IMR-90 (cell line): ENCODE data around the gene H2BK1. TPM values are rescaled to one million over a fixed set of nuclear protein-coding genes. Genes with fewer than 3 reads are reported as not detected.
A peak's percentile ranks its signal among the peaks of the same experiment; 100 is the strongest.

ENCODE experiments used
- ATAC-seq: fragments of 200-7000 bp; cut with Tn5 transposase; 2 replicates; pipeline ENCODE4 v1.9.1; 2020; ENCODE audit warnings: low read depth, mild to moderate bottlenecking, moderate library complexity
- BruUV-seq: library from RNA; stranded (reverse); fragments of 400-500 nt; replicated peaks from 2 replicates; lab custom pipeline; 2021; lab: Mats Ljungman, UMichigan
- CTCF ChIA-PET: fragments of 300-600 bp; formaldehyde crosslinking; extraction: SDS; loops from one replicate; lab custom pipeline; 2021; ENCODE audit warnings: antibody characterized with exemption; lab: Yijun Ruan, JAX
- POLR2A ChIA-PET: fragments of 300-600 bp; sonication (Branson Sonifier 250); formaldehyde crosslinking; loops from one replicate; lab custom pipeline; 2022; ENCODE audit warnings: antibody characterized with exemption; ENCODE audit not compliant: unreplicated experiment; lab: Charles Lee
- DNase-seq: peaks from one replicate; pipeline ENCODE4 v3.0.0; 2013
- H2AFZ ChIP-seq: replicated peaks from 2 replicates; pipeline ENCODE3; 2013; ENCODE audit warnings: low read length, mild to moderate bottlenecking; ENCODE audit not compliant: poor library complexity
- H2AK5ac ChIP-seq: 2 replicates; pipeline ENCODE4 v1.6.1; 2013; ENCODE audit warnings: low read depth, low read length, inconsistent platforms
- H2AK9ac ChIP-seq: replicated peaks from 2 replicates; pipeline ENCODE3; 2013; ENCODE audit warnings: mild to moderate bottlenecking, low read depth, low read length, moderate library complexity; ENCODE audit not compliant: poor library complexity
- H2BK120ac ChIP-seq: 2 replicates; pipeline ENCODE4 v1.6.1; 2013; ENCODE audit warnings: low read depth, low read length, inconsistent platforms
- H2BK15ac ChIP-seq: 3 replicates; pipeline ENCODE4 v1.6.1; 2013; ENCODE audit warnings: low read depth, low read length, inconsistent platforms
- H2BK20ac ChIP-seq: 2 replicates; pipeline ENCODE4 v1.6.1; 2013; ENCODE audit warnings: low read depth, mild to moderate bottlenecking, inconsistent platforms, low read length, moderate library complexity
- H2BK5ac ChIP-seq: 2 replicates; pipeline ENCODE4 v1.6.1; 2013; ENCODE audit warnings: mild to moderate bottlenecking, low read depth, low read length, inconsistent platforms; ENCODE audit not compliant: poor library complexity, severe bottlenecking
- H3K14ac ChIP-seq: replicated peaks from 2 replicates; pipeline ENCODE4 v1.6.1; 2013; ENCODE audit warnings: low read depth, low read length, inconsistent platforms
- H3K18ac ChIP-seq: 2 replicates; pipeline ENCODE4 v1.6.1; 2013; ENCODE audit warnings: low read depth, low read length, control low read depth
- H3K23ac ChIP-seq: 2 replicates; pipeline ENCODE4 v1.6.1; 2013; ENCODE audit warnings: low read depth, low read length, inconsistent platforms
- H3K27ac ChIP-seq: 2 replicates; pipeline ENCODE4 v1.5.1; 2013; ENCODE audit warnings: mild to moderate bottlenecking, control low read depth, low read length; ENCODE audit not compliant: insufficient read depth
- H3K27me3 ChIP-seq: 2 replicates; pipeline ENCODE4 v1.6.1; 2013; ENCODE audit warnings: low read length; ENCODE audit not compliant: control insufficient read depth, insufficient read depth
- H3K36me3 ChIP-seq: 2 replicates; pipeline ENCODE4 v1.6.1; 2013; ENCODE audit warnings: low read length, mixed read lengths; ENCODE audit not compliant: control insufficient read depth, insufficient read depth
- H3K4ac ChIP-seq: 2 replicates; pipeline ENCODE4 v1.6.1; 2013; ENCODE audit warnings: low read depth, low read length, inconsistent platforms
- H3K4me1 ChIP-seq: 2 replicates; pipeline ENCODE4 v1.6.1; 2013; ENCODE audit warnings: low read length, mixed read lengths; ENCODE audit not compliant: control insufficient read depth, insufficient read depth
- H3K4me2 ChIP-seq: 2 replicates; pipeline ENCODE4 v1.6.1; 2013; ENCODE audit warnings: low read depth, mild to moderate bottlenecking, control low read depth, low read length, moderate library complexity
- H3K4me3 ChIP-seq: 2 replicates; pipeline ENCODE4 v1.5.1; 2013; ENCODE audit warnings: low read depth, mild to moderate bottlenecking, control low read depth, low read length, moderate library complexity; ENCODE audit not compliant: insufficient read depth
- H3K56ac ChIP-seq: 2 replicates; pipeline ENCODE4 v1.6.1; 2013; ENCODE audit warnings: low read length, inconsistent platforms; ENCODE audit not compliant: insufficient read depth; ENCODE audit errors: extremely low read depth
- H3K79me1 ChIP-seq, 2 experiments: 2 replicates each; pipeline ENCODE4 v1.6.1; 2013; ENCODE audit warnings: low read length in 2 of 2, inconsistent platforms in 1 of 2, low read depth in 1 of 2
- H3K9ac ChIP-seq: 2 replicates; pipeline ENCODE4 v1.6.1; 2013; ENCODE audit warnings: low read depth, low read length, control low read depth
- H3K9me1 ChIP-seq: 2 replicates; pipeline ENCODE4 v1.6.1; 2013; ENCODE audit warnings: low read length, inconsistent platforms; ENCODE audit not compliant: insufficient read depth
- H3K9me3 ChIP-seq: 2 replicates; pipeline ENCODE4 v1.6.1; 2013; ENCODE audit warnings: low read length; ENCODE audit not compliant: control insufficient read depth, insufficient read depth
- H4K20me1 ChIP-seq: 2 replicates; pipeline ENCODE4 v1.6.1; 2013; ENCODE audit warnings: low read length, inconsistent platforms; ENCODE audit not compliant: insufficient read depth
- H4K5ac ChIP-seq: 2 replicates; pipeline ENCODE4 v1.6.1; 2013; ENCODE audit warnings: mild to moderate bottlenecking, low read depth, low read length, control low read depth
- H4K8ac ChIP-seq, 2 experiments: 2 replicates each; pipeline ENCODE4 v1.6.1; 2013; ENCODE audit warnings: low read depth in 2 of 2, low read length in 2 of 2, control low read depth in 1 of 2, inconsistent platforms in 1 of 2
- H4K91ac ChIP-seq: 2 replicates; pipeline ENCODE4 v1.6.1; 2013; ENCODE audit warnings: low read depth, low read length, inconsistent platforms; ENCODE audit not compliant: insufficient read depth
- BHLHE40 ChIP-seq: fragments of 150-350 bp; IDR thresholded peaks from 2 replicates; pipeline ENCODE4 v1.6.1; 2016; ENCODE audit warnings: mild to moderate bottlenecking, low read depth, low read length
- CEBPB ChIP-seq: IDR thresholded peaks from 2 replicates; pipeline ENCODE4 v1.6.1; 2012; ENCODE audit warnings: low read depth, low read length, improper control_type of control experiment
- CHD1 ChIP-seq: IDR thresholded peaks from 2 replicates; pipeline ENCODE4 v1.6.1; 2012; ENCODE audit warnings: low read depth, low read length, improper control_type of control experiment
- FOS ChIP-seq: fragments of 150-350 bp; IDR thresholded peaks from 2 replicates; pipeline ENCODE4 v1.6.1; 2016; ENCODE audit warnings: low read depth, low read length
- MAFK ChIP-seq: IDR thresholded peaks from 2 replicates; pipeline ENCODE4 v1.6.1; 2012; ENCODE audit warnings: low read depth, low read length, improper control_type of control experiment
- MAZ ChIP-seq: IDR thresholded peaks from 2 replicates; pipeline ENCODE4 v1.6.1; 2012; ENCODE audit warnings: low read depth, mild to moderate bottlenecking, low read length, improper control_type of control experiment, moderate library complexity, borderline replicate concordance
- MXI1 ChIP-seq: IDR thresholded peaks from 2 replicates; pipeline ENCODE4 v1.6.1; 2012; ENCODE audit warnings: low read depth, mild to moderate bottlenecking, low read length, moderate library complexity, borderline replicate concordance
- POLR2A ChIP-seq: IDR thresholded peaks from 2 replicates; pipeline ENCODE4 v1.6.1; 2012; ENCODE audit warnings: mild to moderate bottlenecking, low read depth, low read length
- RAD21 ChIP-seq: IDR thresholded peaks from 2 replicates; pipeline ENCODE4 v1.6.1; 2012; ENCODE audit warnings: low read length, improper control_type of control experiment
- RCOR1 ChIP-seq: IDR thresholded peaks from 2 replicates; pipeline ENCODE4 v1.6.1; 2012; ENCODE audit warnings: mild to moderate bottlenecking, low read length, improper control_type of control experiment; ENCODE audit not compliant: insufficient replicate concordance
- RFX5 ChIP-seq: IDR thresholded peaks from 2 replicates; pipeline ENCODE4 v1.8.0; 2012; ENCODE audit warnings: low read depth, mild to moderate bottlenecking, low read length, moderate library complexity
- SMC3 ChIP-seq: fragments of 150-350 bp; IDR thresholded peaks from 2 replicates; pipeline ENCODE4 v1.6.1; 2016; ENCODE audit warnings: low read depth, mild to moderate bottlenecking, antibody characterized with exemption, low read length, moderate library complexity
- USF2 ChIP-seq: fragments of 150-350 bp; IDR thresholded peaks from 2 replicates; pipeline ENCODE4 v1.6.1; 2017; ENCODE audit warnings: mild to moderate bottlenecking, antibody characterized with exemption, low read length, low read depth
- WGBS, 2 experiments: methylation state at CpG; one replicate each; pipeline versions ENCODE4 v1.1.5 to v1.1.7; 2013; ENCODE audit warnings: missing lambda C conversion rate in 2 of 2; ENCODE audit not compliant: insufficient read length in 1 of 2; ENCODE audit errors: extremely low coverage in 2 of 2; 5-methylcytosine and 5-hydroxymethylcytosine counted together
- dilution Hi-C: fragments of 300-500 bp; cut with HindIII; formaldehyde crosslinking; loops from one replicate; pipeline ENCODE4 v1.14.3; 2018; ENCODE audit warnings: low sequenced_read_pairs; ENCODE audit not compliant: unreplicated experiment
- in situ Hi-C: fragments of 300-500 bp; cut with MboI; formaldehyde crosslinking; loops from 3 replicates; pipeline ENCODE4 v1.14.3; 2019; ENCODE audit warnings: low sequenced_read_pairs, inconsistent platforms, mixed read lengths
- intact Hi-C: fragments of 100-400 bp; cut with micrococcal nuclease; formaldehyde crosslinking; loops from 2 replicates; pipeline ENCODE4 v1.10.0; 2022
- polyA plus RNA-seq, 3 experiments: library from polyadenylated mRNA; depleted of rRNA; stranded (reverse); fragments of >200 nt; gene quantifications; 2 replicates each; pipeline ENCODE4 v1.2.3, GENCODE V29; 2012; ENCODE audit warnings: low replicate concordance in 1 of 3
- total RNA-seq: library from RNA; depleted of rRNA; stranded (reverse); fragments of >200 nt; gene quantifications from 2 replicates; pipeline ENCODE4 v1.2.3, GENCODE V29; 2012
- TF ChIP-seq, protein P1 (sequence below): fragments of 150-350 bp; IDR thresholded peaks from 2 replicates; pipeline ENCODE4 v1.6.1; 2016; ENCODE audit warnings: low read depth, mild to moderate bottlenecking, low read length, moderate library complexity, borderline replicate concordance
- TF ChIP-seq, protein P2 (sequence below): conservative IDR thresholded peaks from 2 replicates; pipeline ENCODE4 v1.5.1; 2012; ENCODE audit warnings: mild to moderate bottlenecking, low read depth, low read length, improper control_type of control experiment

Gene H2BK1
- total and polyA plus RNA-seq, 2 of the 4 experiments (the other 2 are of a cell fraction), result not detected

DNA sequence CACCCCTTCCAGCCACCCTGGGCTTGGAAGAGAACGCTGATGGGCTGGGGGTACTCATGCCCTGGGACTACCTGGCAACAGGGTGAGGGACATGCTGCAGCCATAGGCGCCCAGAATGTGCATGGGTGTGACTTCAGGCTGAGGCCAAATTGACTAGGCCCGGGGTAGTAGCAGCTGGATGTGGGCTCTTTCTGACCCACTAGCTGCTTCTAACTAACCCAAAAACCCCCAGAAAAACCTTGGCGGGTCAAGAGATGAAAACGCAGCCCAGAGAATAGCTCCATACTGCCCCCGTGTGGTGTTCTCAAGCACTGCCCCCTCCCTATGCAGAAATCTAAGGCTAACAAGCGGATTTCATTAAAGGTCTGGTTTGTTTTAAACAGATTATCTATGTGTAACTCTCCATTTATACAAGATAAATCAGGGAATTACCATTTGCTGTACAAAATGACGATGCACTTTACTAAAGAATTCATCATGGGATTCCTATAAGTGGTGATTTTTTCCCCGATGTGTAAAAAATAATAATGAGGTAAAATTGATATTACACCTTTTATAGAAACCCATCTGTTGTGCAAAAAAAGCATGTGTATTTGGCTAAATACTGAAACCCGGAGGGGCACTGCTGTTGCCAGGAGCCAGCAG lies 34.0 kb upstream of the H2BK1 start:
- ATAC-seq (no peak), DNase-seq (peak; percentile 44)
- Histone ChIP-seq H4K20me1 (peaks cover 32% of the 10 kb centered on the region), H2BK120ac (no peak overlapping the region), H3K4me1 (peaks cover 30% of the 10 kb centered on the region), H3K23ac (no peak overlapping the region), H2AK9ac (no peak overlapping the region), H3K14ac (no peak overlapping the region), H3K36me3 (peaks cover 35% of the 10 kb centered on the region), H3K27ac (no peak overlapping the region), H2BK15ac (no peak overlapping the region), H3K79me1 (peaks cover 8 to 81% of the 10 kb centered on the region in 2 experiments), H4K8ac (no peak overlapping the region), H2BK20ac (no peak overlapping the region), H3K56ac (no peak overlapping the region), H2AK5ac (no peak overlapping the region), H3K27me3 (no peaks in the 10 kb centered on the region), H3K9me1 (peaks cover 4% of the 10 kb centered on the region; the same call in 1 of the 2 replicates), H4K91ac (no peak overlapping the region), H4K5ac (no peak overlapping the region), H3K18ac (no peak overlapping the region), H3K9ac (no peak overlapping the region), H2BK5ac (no peak overlapping the region), H3K4me2 (no peak overlapping the region), H2AFZ (peak overlapping the region; percentile 47), H3K9me3 (no peaks in the 10 kb centered on the region), H3K4me3 (no peak overlapping the region), H3K4ac (no peak overlapping the region)
- in situ Hi-C loops, result no loop called here
- WGBS, 2 experiments, result 83% methylated on average over 1 of the region's 10 CpGs; no CpG with 5 or more reads in 1 of the 2 experiments
- ChIA-PET POLR2A (interaction anchor here (0.6 kb wide), 1 partner anchor 1158 kb away, joined by 9 read pairs; no protein-coding TSS in a partner anchor), CTCF (interaction anchor here (0.6 to 1.4 kb wide), 7 partner anchors 10 to 120 kb away, joined by 3 to 6 read pairs (median 3); partner anchors contain the start of gene CHPF2)
- dilution Hi-C loops, result no loop called here
- intact Hi-C loops, result loop anchor here (1.0 kb wide), 1 partner anchor 59 kb away; no protein-coding TSS in a partner anchor
- no TSS peak for BruUV-seq
- TF ChIP-seq CHD1 (no peak), SMC3 (peak; percentile 51), CEBPB (no peak), RFX5 (no peak), RAD21 (peak; percentile 64), MAFK (no peak), USF2 (no peak), MAZ (0 out of 2 replicates have a peak, but pooled peaks have one; percentile 21), MXI1 (no peak), POLR2A (no peak), BHLHE40 (no peak), RCOR1 (no peak), FOS (no peak)
- TF ChIP-seq, protein P1, sequence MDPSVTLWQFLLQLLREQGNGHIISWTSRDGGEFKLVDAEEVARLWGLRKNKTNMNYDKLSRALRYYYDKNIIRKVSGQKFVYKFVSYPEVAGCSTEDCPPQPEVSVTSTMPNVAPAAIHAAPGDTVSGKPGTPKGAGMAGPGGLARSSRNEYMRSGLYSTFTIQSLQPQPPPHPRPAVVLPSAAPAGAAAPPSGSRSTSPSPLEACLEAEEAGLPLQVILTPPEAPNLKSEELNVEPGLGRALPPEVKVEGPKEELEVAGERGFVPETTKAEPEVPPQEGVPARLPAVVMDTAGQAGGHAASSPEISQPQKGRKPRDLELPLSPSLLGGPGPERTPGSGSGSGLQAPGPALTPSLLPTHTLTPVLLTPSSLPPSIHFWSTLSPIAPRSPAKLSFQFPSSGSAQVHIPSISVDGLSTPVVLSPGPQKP, result no peak
- TF ChIP-seq, protein P2, sequence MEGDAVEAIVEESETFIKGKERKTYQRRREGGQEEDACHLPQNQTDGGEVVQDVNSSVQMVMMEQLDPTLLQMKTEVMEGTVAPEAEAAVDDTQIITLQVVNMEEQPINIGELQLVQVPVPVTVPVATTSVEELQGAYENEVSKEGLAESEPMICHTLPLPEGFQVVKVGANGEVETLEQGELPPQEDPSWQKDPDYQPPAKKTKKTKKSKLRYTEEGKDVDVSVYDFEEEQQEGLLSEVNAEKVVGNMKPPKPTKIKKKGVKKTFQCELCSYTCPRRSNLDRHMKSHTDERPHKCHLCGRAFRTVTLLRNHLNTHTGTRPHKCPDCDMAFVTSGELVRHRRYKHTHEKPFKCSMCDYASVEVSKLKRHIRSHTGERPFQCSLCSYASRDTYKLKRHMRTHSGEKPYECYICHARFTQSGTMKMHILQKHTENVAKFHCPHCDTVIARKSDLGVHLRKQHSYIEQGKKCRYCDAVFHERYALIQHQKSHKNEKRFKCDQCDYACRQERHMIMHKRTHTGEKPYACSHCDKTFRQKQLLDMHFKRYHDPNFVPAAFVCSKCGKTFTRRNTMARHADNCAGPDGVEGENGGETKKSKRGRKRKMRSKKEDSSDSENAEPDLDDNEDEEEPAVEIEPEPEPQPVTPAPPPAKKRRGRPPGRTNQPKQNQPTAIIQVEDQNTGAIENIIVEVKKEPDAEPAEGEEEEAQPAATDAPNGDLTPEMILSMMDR, result peak; percentile 79
